GM12873 (cell line): Measurements from ENCODE around the gene PACRG.

ENCODE experiments used
- TF ChIP-seq, protein P1 (sequence below): IDR thresholded peaks from 2 replicates; pipeline ENCODE4 v1.5.1; 2012; ENCODE audit warnings: low read depth, mild to moderate bottlenecking, moderate library complexity, low read length, control low read depth; ENCODE audit not compliant: insufficient read depth; ENCODE audit errors: missing control alignments

PACRG gene

GRCh38 chr6:163232649-163233048, 504.9 kb downstream of the PACRG start:
- TF ChIP-seq, protein P1, sequence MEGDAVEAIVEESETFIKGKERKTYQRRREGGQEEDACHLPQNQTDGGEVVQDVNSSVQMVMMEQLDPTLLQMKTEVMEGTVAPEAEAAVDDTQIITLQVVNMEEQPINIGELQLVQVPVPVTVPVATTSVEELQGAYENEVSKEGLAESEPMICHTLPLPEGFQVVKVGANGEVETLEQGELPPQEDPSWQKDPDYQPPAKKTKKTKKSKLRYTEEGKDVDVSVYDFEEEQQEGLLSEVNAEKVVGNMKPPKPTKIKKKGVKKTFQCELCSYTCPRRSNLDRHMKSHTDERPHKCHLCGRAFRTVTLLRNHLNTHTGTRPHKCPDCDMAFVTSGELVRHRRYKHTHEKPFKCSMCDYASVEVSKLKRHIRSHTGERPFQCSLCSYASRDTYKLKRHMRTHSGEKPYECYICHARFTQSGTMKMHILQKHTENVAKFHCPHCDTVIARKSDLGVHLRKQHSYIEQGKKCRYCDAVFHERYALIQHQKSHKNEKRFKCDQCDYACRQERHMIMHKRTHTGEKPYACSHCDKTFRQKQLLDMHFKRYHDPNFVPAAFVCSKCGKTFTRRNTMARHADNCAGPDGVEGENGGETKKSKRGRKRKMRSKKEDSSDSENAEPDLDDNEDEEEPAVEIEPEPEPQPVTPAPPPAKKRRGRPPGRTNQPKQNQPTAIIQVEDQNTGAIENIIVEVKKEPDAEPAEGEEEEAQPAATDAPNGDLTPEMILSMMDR: no peak

DNA sequence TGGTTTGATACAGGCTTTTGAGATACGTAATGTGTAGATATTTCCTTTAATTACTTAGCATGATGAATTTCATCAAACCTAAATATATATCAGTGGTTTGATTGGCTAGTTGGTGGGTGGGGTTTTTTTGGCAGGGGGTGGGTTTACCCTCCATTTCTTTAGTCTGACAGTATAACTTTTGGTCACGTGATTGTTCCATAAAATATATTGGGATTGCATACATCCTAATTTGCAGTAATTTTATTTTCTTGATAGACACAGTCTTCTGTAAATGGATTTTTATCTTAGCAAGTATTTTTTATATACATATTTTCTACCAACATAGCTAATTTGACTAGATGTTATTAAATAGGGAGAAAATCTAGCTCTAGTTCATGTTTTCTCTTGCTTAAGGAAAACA, 509.3 kb downstream of the PACRG start:
- TF ChIP-seq, protein P1: no peak

DNA sequence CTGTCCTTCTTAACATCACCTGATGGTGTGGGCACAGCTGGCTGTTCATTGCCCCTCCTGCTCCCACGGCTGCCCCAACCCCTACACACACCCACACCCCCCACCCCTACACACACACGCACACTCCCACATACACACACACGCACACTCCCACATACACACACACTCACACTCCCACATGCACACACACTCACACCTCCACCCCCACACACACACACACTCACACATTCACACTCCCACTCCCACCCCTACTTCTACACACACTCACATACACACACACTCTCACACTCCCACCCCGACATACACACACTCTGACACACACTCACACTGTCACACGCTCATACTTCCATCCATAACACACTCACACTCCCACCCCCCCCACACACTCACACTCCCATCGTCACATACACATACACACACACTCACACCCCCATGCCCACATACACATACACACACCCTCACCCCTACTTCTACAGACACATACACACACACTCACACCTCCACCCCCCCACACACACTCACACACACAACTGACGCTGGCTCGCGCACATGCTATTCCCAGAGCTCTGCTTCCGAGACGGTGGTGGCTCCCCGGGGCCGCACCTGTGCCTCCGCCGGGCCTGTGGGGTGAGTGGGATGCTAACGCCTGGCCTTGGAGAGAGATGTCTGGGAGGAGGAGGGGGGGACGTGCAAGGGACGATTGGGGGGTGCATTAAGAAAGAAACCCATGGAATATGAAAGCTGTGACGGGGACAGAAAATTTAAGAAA, 512.0 kb downstream of the PACRG start:
- TF ChIP-seq, protein P1: no peak

- TF ChIP-seq, protein P1: no peak
Observed at GRCh38 chr6:163240556-163240955, 512.8 kb downstream of the PACRG start.

- TF ChIP-seq, protein P1: no peak
Observed at GRCh38 chr6:163241683-163242082, 513.9 kb downstream of the PACRG start.

DNA sequence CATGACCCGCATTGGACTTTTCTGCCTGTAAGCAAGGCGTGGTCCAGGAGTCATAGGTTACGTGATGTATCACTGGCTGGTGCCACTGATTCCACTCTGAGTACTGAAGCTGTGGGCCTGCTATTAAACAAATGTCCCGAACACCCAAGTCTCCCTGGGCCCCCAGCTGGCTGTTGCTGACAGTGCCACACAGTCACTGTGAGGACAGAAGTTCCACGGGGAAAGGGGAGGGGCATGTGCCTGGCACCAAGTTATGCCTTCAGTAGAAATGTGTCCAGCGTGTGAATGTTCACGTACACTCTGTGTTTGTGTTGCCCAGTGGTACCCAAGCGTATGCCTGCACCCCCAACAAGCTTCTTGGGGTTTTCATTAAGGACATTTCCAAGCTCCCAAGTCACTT, 515.3 kb downstream of the PACRG start:
- TF ChIP-seq, protein P1: no peak

GRCh38 chr6:163243692-163244589, 516.2 kb downstream of the PACRG start:
- TF ChIP-seq, protein P1: no peak
